Transverse colon (tissue), 4 donors: ENCODE results near the gene PTS. TPM values are rescaled to one million over a fixed set of nuclear protein-coding genes. Genes with fewer than 3 reads are reported as not detected.

ENCODE experiments used
- DNase-seq: peaks from one replicate; pipeline ENCODE4 v3.0.0-alpha.2; 2019
- H3K27ac ChIP-seq, 4 donors: fragments of 200-600 bp; sonication (generic); 2 replicates each; pipeline ENCODE4 v1.5.1; 2016 to 2018; ENCODE audit warnings: inconsistent platforms in 4 of 4
- H3K27me3 ChIP-seq: fragments of 200-600 bp; sonication (generic); 2 replicates; pipeline ENCODE4 v1.5.1; 2017; ENCODE audit warnings: inconsistent platforms
- H3K36me3 ChIP-seq, 4 donors: fragments of 200-600 bp; sonication (generic); 2 replicates each; pipeline ENCODE4 v1.5.1; 2017 to 2019; ENCODE audit warnings: inconsistent platforms in 4 of 4
- H3K4me1 ChIP-seq, 4 donors: fragments of 200-600 bp; sonication (generic); 2 replicates each; pipeline ENCODE4 v1.5.1; 2017 to 2020; ENCODE audit warnings: inconsistent platforms in 4 of 4
- H3K4me3 ChIP-seq, 4 donors: fragments of 200-600 bp; sonication (generic); 1 replicate in 1 of 4; 2 replicates in 3 of 4; pipeline versions ENCODE4 v1.5.1 to v1.6.1; 2017 to 2019; ENCODE audit warnings: inconsistent platforms in 4 of 4
- H3K9me3 ChIP-seq, 2 donors: fragments of 200-600 bp; sonication (generic); 2 replicates each; pipeline ENCODE4 v1.5.1; 2017 to 2019; ENCODE audit warnings: inconsistent platforms in 2 of 2
- EP300 ChIP-seq: sonication (generic); formaldehyde crosslinking; IDR thresholded peaks from one replicate; pipeline ENCODE4 v1.6.1; 2017; ENCODE audit warnings: antibody characterized with exemption, low read depth
- POLR2A ChIP-seq: fragments of 450-650 bp; IDR thresholded peaks from one replicate; pipeline ENCODE4 v1.6.1; 2016; ENCODE audit warnings: antibody characterized with exemption, mild to moderate bottlenecking, moderate library complexity
- POLR2AphosphoS5 ChIP-seq, 3 donors: sonication (generic); formaldehyde crosslinking; IDR thresholded peaks; one replicate each; pipeline ENCODE4 v1.6.1; 2016; ENCODE audit warnings: antibody characterized with exemption in 3 of 3
- WGBS, 2 donors: methylation state at CpG; one replicate each; pipeline ENCODE4 v1.1.5; 2018; ENCODE audit warnings: low coverage in 1 of 2; 5-methylcytosine and 5-hydroxymethylcytosine counted together
- in situ Hi-C, 4 donors: fragments of 200-750 bp; cut with MboI; loops; one replicate each; pipeline versions ENCODE4 v1.15.0 to v1.15.1; 2017; ENCODE audit warnings: low sequenced_read_pairs in 3 of 4, low pct_ligation_motif_present in 1 of 4, low pct_unique_long_range_greater_than_20kb in 1 of 4
- intact Hi-C: fragments of 100-400 bp; cut with DNase I; formaldehyde crosslinking; loops from one replicate; pipeline ENCODE4 v1.15.1; 2023; ENCODE audit warnings: low total_unique reads
- total RNA-seq, 4 donors: library from RNA; depleted of rRNA; stranded (reverse); fragments of >200 nt; gene quantifications; one replicate each; pipeline ENCODE4 v1.1.0, GENCODE V29; 2016
- TF ChIP-seq, protein P1 (sequence below), 5 experiments: fragments of 200-600 bp in 3 of 5; fragments of 450-650 bp in 2 of 5; sonication (generic) in 3 of 5; IDR thresholded peaks; 1 replicate in 2 of 5; 2 replicates in 3 of 5; pipeline ENCODE4 v1.5.1; 2016 to 2017; ENCODE audit warnings: antibody characterized with exemption in 5 of 5, inconsistent platforms in 3 of 5, mild to moderate bottlenecking in 2 of 5, moderate library complexity in 1 of 5

PTS gene
- total RNA-seq, 4 donors from 2014 or later, result 9.7 to 29.1 (median 18.7) TPM

DNA sequence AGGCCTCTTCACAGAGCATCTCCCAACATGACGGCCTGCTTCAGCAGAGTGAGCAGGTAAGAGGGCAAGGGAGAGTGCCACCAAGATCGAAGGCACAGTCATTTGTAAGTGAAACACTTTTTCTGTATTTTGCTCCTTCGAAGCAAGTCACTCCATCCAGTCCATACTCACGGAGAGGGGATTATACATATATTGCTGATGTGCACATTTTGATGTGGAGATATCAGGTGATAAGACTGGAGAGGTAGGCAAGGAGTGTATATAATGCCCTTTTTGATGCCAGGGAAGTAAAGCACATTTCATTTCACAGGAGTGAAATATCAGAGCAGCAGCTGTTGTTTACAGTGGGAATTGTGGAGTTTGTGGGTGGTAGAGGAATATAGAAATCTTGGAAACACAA is 11.2 kb downstream of the PTS start:
- intact Hi-C loops, result no loop called here
- in situ Hi-C loops, result no loop called here
- Histone ChIP-seq H3K9me3 (no peaks in the 10 kb centered on the region), H3K27me3 (no peaks in the 10 kb centered on the region), H3K4me3 (no peak overlapping the region), H3K4me1 (peaks cover 0 to 3% (median 0%) of the 10 kb centered on the region in 4 donors), H3K36me3 (peaks cover 0 to 36% (median 8%) of the 10 kb centered on the region in 4 donors), H3K27ac (no peak overlapping the region)
- DNase-seq, result no peak
- TF ChIP-seq POLR2AphosphoS5 (IDR thresholded peaks at IDR 0.05) (no peak), EP300 (no peak)
- 91 to 96% methylated on average over 4 of the region's 4 CpGs for WGBS, 2 donors

DNA sequence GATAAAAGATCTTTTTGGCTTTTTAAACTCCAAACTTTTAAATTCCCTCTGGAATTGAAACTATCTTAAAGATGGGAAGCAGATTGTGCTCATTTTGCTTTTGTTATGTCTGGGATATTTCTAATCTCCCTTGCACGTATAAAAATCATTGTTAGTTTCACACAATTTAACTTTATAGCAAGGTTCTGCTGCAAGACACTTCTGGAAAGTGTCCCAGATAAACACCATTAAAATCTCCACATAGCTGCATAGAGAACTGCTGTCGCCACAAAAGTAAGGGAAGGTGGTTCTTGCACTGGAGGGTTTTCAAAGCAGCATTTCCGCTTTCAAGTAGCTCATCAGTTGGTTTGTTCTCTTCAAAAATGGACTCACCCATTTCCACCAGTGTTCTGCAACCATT is 11.8 kb downstream of the PTS start:
- 30 to 68% methylated on average over 1 to 3 of the region's 3 CpGs for WGBS, 2 donors

DNA sequence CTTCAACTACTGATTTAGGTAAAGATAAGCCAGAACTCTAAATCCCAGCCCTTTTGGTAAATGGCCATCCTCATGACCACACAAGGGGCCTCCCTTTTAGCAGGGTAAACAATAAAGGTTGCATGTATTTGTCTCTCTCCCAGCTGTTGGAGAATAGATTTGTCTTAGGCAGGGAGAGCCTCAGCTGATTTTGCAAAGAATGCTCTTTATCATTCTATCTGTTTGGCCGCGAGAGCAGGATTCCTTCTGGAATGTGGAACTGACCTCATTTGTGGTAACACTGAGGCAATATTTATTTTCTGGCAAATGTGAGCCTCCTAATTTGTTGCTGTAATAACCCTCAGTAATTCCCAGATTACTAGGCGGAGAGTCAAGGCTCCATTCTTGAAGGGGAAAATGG is 15.3 kb downstream of the PTS start:
- H3K4me3 ChIP-seq, result no peak overlapping the region
- 79% methylated on average over 3 of the region's 3 CpGs; no CpG with 5 or more reads in 1 of the 2 donors for WGBS, 2 donors
- TF ChIP-seq POLR2AphosphoS5 (IDR thresholded peaks at IDR 0.05) (peak; percentile 8 to 72 (median 58)), POLR2A (no peak)
- in situ Hi-C loops, result no loop called here
- peaks cover 0 to 11% (median 3%) of the 10 kb centered on the region in 4 donors for H3K36me3 ChIP-seq
- intact Hi-C loops, result no loop called here
- peak; percentile 12 for DNase-seq
- peaks cover 0 to 3% (median 0%) of the 10 kb centered on the region in 4 donors for H3K4me1 ChIP-seq
- H3K9me3 ChIP-seq, result no peaks in the 10 kb centered on the region
- peak overlapping the region; percentile 22 to 62 (median 38) for H3K27ac ChIP-seq
- no peaks in the 10 kb centered on the region for H3K27me3 ChIP-seq

More for the DNA sequence above, 11.8 kb downstream of the PTS start:
- Histone ChIP-seq H3K4me1 (peaks cover 0 to 3% (median 0%) of the 10 kb centered on the region in 4 donors), H3K27ac (no peak overlapping the region), H3K9me3 (no peaks in the 10 kb centered on the region), H3K27me3 (no peaks in the 10 kb centered on the region), H3K36me3 (peaks cover 0 to 34% (median 8%) of the 10 kb centered on the region in 4 donors), H3K4me3 (no peak overlapping the region)
- TF ChIP-seq POLR2AphosphoS5 (IDR thresholded peaks at IDR 0.05) (no peak), EP300 (no peak), POLR2A (no peak)
- TF ChIP-seq, protein P1, sequence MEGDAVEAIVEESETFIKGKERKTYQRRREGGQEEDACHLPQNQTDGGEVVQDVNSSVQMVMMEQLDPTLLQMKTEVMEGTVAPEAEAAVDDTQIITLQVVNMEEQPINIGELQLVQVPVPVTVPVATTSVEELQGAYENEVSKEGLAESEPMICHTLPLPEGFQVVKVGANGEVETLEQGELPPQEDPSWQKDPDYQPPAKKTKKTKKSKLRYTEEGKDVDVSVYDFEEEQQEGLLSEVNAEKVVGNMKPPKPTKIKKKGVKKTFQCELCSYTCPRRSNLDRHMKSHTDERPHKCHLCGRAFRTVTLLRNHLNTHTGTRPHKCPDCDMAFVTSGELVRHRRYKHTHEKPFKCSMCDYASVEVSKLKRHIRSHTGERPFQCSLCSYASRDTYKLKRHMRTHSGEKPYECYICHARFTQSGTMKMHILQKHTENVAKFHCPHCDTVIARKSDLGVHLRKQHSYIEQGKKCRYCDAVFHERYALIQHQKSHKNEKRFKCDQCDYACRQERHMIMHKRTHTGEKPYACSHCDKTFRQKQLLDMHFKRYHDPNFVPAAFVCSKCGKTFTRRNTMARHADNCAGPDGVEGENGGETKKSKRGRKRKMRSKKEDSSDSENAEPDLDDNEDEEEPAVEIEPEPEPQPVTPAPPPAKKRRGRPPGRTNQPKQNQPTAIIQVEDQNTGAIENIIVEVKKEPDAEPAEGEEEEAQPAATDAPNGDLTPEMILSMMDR (IDR thresholded peaks at IDR 0.05), result no peak
- intact Hi-C loops, result no loop called here
- in situ Hi-C loops, result no loop called here
- DNase-seq, result no peak

DNA sequence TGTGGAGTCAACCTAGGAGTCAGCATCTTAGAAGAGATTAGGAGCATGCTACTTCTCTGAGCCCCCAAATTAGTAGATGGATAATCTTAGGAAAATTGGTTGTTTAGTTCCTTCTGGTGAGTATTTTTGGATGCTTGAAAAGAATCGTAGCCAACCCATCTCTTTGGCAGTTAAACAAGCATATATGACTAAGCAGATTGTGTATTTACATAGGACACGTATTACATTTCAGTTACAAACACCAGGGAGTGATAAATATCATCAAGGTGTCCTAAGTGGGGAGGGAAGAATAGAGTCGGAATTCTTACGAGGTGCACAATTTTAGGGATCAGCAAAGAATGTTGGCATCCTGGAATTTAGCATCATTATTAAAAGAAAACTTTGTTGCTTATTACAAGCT is 21.0 kb downstream of the PTS start:
- H3K4me3 ChIP-seq, result no peak overlapping the region

DNA sequence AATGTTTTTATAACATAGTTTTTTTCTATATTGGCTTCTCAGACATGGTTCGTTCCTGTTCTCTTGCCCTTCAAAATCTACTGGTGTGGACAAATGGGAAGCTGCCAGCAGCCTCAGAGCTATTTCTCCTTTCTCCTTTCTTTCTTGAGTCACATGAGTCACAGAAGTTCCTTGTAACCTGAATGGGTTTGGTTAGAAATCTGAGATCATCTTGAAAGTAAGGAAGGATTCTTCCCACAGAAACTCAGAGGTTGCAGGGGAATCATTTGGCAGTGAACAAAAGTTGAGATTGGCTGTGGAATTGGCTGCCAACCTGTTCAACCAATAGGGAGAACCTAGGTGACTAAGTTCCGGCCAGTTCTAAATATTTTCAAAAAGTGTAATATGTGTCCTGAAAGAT is 22.0 kb downstream of the PTS start:
- Histone ChIP-seq H3K4me3 (no peak overlapping the region), H3K9me3 (no peaks in the 10 kb centered on the region), H3K27me3 (no peaks in the 10 kb centered on the region), H3K36me3 (no peaks in the 10 kb centered on the region), H3K4me1 (no peaks in the 10 kb centered on the region), H3K27ac (no peak overlapping the region)
- TF ChIP-seq EP300 (no peak), POLR2A (no peak), POLR2AphosphoS5 (IDR thresholded peaks at IDR 0.05) (no peak)
- TF ChIP-seq, protein P1 (IDR thresholded peaks at IDR 0.05), result no peak
- intact Hi-C loops (no loop called here), in situ Hi-C loops (no loop called here)
- no peak for DNase-seq
- WGBS, 2 donors, result 69 to 89% methylated on average over 1 to 2 of the region's 2 CpGs

More for the DNA sequence above, 21.0 kb downstream of the PTS start:
- Histone ChIP-seq H3K27me3 (no peaks in the 10 kb centered on the region), H3K4me1 (peaks cover 0 to under 1% (median 0%) of the 10 kb centered on the region in 4 donors), H3K9me3 (no peaks in the 10 kb centered on the region), H3K27ac (no peak overlapping the region), H3K36me3 (no peaks in the 10 kb centered on the region)
- intact Hi-C loops (no loop called here), in situ Hi-C loops (no loop called here)
- TF ChIP-seq, protein P1 (IDR thresholded peaks at IDR 0.05), result no peak
- TF ChIP-seq EP300 (no peak), POLR2A (no peak), POLR2AphosphoS5 (IDR thresholded peaks at IDR 0.05) (no peak)
- WGBS, 2 donors, result 44 to 49% methylated on average over 4 of the region's 4 CpGs
- DNase-seq, result no peak
